Upper lobe of left lung (tissue), 4 donors: ENCODE results near the gene HTATIP2.

Source experiments
- CTCF ChIP-seq, 6 experiments: fragments of 450-650 bp in 4 of 6; fragments of 200-600 bp in 2 of 6; sonication (generic) in 2 of 6; IDR thresholded peaks; one replicate each; pipeline ENCODE4 v1.5.1; 2016 to 2019; ENCODE audit warnings: antibody characterized with exemption in 6 of 6
- EP300 ChIP-seq, 4 donors: sonication (generic); formaldehyde crosslinking; IDR thresholded peaks; one replicate each; pipeline ENCODE4 v1.5.1; 2017; ENCODE audit warnings: antibody characterized with exemption in 4 of 4, control low read depth in 2 of 4
- POLR2A ChIP-seq, 4 donors: fragments of 450-650 bp; IDR thresholded peaks; one replicate each; pipeline ENCODE4 v1.5.1; 2016 to 2017; ENCODE audit warnings: antibody characterized with exemption in 4 of 4, mild to moderate bottlenecking in 2 of 4

- no peak for TF ChIP-seq CTCF (IDR thresholded peaks at IDR 0.05)
- TF ChIP-seq EP300 (IDR thresholded peaks at IDR 0.05), result no peak
- TF ChIP-seq POLR2A (IDR thresholded peaks at IDR 0.05), result no peak
Observed at GRCh38 chr11:20321177-20321576, 42.3 kb upstream of the HTATIP2 start.
